GM18505 (cell line): Measurements from ENCODE around the gene CBX7.

Experiments
- ATAC-seq: cut with Tn5 transposase; IDR thresholded peaks from one replicate; pipeline ENCODE4 v1.9.1; 2021; ENCODE audit not compliant: unreplicated experiment
- POLR2A ChIP-seq: IDR thresholded peaks from 4 replicates; pipeline ENCODE4 v1.6.1; 2011; ENCODE audit warnings: borderline replicate concordance; ENCODE audit not compliant: insufficient read depth, insufficient read length; ENCODE audit errors: extremely low read depth

CBX7 gene

DNA sequence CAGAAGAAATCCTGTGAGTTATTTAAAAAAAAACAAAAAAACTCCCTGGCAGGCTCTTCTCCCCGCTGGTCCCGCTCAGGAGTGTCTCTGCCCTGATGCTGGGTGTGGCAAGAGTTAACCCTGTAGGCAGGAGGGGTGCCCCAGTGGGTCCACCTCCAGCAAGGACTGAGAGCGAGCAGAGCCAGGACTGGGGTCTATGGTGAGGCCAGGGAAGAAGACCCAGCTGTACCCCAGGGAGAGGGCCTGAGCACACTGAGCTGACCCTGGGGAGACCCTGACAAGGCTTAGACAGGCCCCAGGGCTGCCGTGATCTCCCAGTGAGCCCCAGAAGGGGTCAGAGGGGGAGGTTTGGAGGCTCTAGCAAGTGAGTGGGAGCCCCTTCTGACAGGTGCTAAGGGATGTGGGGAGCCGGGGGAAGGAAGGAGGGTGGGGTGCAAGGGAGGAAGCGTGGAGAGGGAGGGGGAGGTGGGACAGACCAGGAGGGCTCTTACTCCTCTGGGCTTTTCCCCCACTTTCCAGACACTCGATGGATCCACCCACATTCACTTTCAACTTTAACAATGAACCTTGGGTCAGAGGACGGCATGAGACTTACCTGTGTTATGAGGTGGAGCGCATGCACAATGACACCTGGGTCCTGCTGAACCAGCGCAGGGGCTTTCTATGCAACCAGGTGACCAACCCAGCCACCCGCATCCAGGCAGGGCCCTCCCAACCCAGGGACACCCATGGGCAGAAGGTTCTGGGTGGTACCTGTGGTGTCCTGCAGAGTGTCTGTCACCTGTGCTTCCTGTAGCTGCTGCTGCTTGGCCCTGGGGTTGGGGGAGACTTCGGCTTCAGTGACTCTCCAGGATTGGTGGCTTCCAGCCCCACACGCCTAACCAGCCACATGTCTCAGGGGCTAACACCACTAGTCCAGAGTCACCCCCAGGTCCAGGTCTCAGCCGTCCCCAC is 69.0 kb downstream of the CBX7 start:
- no peak for ATAC-seq
- peak; percentile 13 for TF ChIP-seq POLR2A

DNA sequence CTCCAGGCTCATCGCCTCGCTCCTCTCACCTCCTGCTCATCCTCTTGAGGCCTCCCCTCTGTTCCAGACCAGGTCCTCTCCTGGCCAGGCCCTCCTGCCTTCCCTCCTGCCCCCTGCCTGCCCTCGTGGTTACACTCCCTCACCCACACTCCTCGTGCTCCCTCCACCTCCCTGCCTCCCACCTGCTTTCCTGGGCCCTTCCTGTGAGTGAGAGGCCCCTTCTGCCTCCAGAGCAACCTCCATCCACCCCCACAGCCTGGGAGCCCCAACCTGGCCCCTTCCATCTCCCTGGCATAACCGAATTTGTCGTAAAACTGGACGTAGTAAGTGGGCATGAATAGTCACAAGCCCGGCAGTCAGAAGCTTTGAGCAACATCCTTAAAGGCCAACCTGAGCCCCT is 70.9 kb downstream of the CBX7 start:
- TF ChIP-seq POLR2A: no peak
- ATAC-seq: no peak

- ATAC-seq: no peak
Measured at GRCh38 chr22:39081016-39081415, 71.5 kb downstream of the CBX7 start.

More at GRCh38 chr22:39081016-39081415, 71.5 kb downstream of the CBX7 start:
- TF ChIP-seq POLR2A: no peak
